ENCODE measurements around the gene NFATC2IP. TPM values are rescaled to one million over a fixed set of nuclear protein-coding genes. Genes with fewer than 3 reads are reported as not detected.

The NFATC2IP gene
- total and polyA plus RNA-seq, 9 of the 15 experiments (the other 6 are each of a cell fraction or from before 2014, with no cell fraction given), result 15.6 to 106 (median 46.9) TPM

DNA sequence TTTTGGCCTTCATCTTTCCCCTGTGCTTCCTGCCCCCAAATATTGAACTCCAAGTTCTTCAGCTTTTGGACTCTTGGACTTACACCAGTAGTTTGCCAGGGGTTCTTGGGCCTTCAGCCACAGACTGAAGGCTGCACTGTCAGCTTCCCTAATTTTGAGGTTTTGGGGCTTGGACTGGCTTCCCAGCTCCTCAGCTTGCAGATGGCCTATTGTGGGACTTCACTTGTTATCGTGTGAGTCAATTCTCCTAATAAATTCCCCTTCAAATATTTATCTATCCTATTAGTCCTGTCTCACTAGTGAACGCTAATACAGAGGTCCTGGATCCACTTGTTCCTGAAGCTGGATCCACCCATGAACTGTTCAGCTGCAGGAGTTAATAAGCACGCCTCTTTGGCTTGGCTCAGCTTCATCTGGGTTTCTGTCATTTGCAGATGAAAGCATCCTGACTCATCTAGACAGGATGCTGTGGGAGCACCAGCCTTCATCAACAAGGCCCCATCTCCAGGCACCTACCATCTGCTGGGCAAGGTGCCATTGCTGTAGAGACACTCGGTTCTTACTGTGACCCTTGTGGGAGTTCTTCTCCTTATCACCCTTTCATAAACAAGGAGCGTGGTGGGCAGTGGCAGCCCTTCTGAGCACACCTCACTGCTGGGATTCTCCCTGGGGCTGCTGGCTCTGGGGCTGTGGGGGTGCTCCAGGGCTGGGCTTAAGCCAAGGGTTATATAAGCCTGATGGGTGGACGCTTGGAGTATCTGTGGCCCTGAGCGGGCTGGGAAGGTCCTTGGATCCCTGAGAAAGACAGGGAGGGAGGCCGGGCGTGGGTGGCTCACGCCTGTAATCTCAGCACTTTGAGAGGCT is 57.2 kb downstream of the NFATC2IP start (continued):
- TF ChIP-seq, protein P1, sequence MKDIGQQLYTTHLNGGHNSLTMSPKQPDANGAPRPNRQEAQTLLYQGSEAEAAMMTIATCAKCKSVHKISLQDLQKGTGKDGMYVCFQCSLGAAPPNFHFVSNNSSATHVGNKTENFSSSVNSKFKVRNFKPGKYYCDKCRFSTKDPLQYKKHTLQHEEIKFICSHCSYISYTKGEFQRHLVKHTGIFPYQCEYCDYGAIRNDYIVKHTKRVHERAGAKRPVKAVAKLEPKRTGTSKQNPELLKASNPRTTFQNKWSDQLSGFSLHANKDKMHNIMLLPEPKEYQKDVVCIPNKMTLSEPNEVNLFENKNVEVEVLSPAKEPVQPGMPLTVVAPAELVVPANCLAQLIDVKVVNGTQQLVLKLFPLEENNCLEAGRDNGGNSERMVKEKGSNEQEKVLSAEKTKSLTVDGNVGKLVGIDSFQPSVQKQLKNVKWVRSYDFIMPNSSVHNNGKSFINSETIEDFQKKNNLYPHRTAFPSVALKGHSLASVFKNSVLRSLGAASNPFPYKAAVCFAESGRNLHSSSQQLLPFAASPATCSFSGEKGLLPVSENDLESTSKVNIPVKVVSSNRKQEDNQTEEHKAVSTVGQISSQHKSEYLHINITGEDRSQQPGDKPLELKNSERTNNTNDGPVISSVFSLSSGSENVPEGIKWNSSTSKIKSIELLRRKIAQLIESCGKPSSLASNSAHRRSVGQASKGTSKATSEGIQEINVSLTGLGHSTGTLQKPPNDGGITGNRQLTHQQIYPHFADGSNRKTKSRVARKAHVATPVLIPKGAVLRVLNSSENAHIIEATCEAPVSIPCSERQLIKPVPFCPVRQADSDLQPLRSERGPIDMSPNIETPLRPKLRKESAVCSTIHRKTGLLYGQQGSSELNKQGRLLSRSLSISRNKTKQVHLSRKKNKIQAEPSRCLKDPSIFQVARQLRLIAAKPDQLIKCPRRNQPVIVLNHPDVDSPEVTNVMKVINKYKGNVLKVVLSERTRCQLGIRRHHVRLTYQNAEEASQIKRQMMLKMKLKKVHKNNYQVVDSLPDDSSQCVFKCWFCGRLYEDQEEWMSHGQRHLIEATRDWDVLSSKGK (CRISPR knock-in tag; IDR thresholded peaks at IDR 0.05), result no peak
- no peak for TF ChIP-seq TAF9B (IDR thresholded peaks at IDR 0.05; ENCODE audit: partially characterized antibody)
- TF ChIP-seq ZSCAN29 (IDR thresholded peaks at IDR 0.05), result no peak
- TF ChIP-seq TGIF2 (CRISPR knock-in tag; IDR thresholded peaks at IDR 0.05), result no peak
- TF ChIP-seq, protein P2, sequence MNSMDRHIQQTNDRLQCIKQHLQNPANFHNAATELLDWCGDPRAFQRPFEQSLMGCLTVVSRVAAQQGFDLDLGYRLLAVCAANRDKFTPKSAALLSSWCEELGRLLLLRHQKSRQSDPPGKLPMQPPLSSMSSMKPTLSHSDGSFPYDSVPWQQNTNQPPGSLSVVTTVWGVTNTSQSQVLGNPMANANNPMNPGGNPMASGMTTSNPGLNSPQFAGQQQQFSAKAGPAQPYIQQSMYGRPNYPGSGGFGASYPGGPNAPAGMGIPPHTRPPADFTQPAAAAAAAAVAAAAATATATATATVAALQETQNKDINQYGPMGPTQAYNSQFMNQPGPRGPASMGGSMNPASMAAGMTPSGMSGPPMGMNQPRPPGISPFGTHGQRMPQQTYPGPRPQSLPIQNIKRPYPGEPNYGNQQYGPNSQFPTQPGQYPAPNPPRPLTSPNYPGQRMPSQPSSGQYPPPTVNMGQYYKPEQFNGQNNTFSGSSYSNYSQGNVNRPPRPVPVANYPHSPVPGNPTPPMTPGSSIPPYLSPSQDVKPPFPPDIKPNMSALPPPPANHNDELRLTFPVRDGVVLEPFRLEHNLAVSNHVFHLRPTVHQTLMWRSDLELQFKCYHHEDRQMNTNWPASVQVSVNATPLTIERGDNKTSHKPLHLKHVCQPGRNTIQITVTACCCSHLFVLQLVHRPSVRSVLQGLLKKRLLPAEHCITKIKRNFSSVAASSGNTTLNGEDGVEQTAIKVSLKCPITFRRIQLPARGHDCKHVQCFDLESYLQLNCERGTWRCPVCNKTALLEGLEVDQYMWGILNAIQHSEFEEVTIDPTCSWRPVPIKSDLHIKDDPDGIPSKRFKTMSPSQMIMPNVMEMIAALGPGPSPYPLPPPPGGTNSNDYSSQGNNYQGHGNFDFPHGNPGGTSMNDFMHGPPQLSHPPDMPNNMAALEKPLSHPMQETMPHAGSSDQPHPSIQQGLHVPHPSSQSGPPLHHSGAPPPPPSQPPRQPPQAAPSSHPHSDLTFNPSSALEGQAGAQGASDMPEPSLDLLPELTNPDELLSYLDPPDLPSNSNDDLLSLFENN (IDR thresholded peaks at IDR 0.05; ENCODE audit: low read depth in 2 of 2, low read length in 2 of 2), result no peak
- no peak for TF ChIP-seq SREBF1 (IDR thresholded peaks at IDR 0.05; ENCODE audit: borderline replicate concordance, low read depth, low read length)
- no peak for TF ChIP-seq MAFK (IDR thresholded peaks at IDR 0.05; ENCODE audit: low read length)
- TF ChIP-seq, protein P3, sequence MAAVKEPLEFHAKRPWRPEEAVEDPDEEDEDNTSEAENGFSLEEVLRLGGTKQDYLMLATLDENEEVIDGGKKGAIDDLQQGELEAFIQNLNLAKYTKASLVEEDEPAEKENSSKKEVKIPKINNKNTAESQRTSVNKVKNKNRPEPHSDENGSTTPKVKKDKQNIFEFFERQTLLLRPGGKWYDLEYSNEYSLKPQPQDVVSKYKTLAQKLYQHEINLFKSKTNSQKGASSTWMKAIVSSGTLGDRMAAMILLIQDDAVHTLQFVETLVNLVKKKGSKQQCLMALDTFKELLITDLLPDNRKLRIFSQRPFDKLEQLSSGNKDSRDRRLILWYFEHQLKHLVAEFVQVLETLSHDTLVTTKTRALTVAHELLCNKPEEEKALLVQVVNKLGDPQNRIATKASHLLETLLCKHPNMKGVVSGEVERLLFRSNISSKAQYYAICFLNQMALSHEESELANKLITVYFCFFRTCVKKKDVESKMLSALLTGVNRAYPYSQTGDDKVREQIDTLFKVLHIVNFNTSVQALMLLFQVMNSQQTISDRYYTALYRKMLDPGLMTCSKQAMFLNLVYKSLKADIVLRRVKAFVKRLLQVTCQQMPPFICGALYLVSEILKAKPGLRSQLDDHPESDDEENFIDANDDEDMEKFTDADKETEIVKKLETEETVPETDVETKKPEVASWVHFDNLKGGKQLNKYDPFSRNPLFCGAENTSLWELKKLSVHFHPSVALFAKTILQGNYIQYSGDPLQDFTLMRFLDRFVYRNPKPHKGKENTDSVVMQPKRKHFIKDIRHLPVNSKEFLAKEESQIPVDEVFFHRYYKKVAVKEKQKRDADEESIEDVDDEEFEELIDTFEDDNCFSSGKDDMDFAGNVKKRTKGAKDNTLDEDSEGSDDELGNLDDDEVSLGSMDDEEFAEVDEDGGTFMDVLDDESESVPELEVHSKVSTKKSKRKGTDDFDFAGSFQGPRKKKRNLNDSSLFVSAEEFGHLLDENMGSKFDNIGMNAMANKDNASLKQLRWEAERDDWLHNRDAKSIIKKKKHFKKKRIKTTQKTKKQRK (IDR thresholded peaks at IDR 0.05; ENCODE audit: borderline replicate concordance, low read depth, low read length), result no peak
- TF ChIP-seq, protein P4, sequence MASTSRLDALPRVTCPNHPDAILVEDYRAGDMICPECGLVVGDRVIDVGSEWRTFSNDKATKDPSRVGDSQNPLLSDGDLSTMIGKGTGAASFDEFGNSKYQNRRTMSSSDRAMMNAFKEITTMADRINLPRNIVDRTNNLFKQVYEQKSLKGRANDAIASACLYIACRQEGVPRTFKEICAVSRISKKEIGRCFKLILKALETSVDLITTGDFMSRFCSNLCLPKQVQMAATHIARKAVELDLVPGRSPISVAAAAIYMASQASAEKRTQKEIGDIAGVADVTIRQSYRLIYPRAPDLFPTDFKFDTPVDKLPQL (IDR thresholded peaks at IDR 0.05; ENCODE audit: extremely low read depth, insufficient read length), result no peak
- TF ChIP-seq PHTF2 (CRISPR knock-in tag; IDR thresholded peaks at IDR 0.05), result no peak
- TF ChIP-seq ZNF143 (CRISPR knock-in tag; IDR thresholded peaks at IDR 0.05), result no peak
- TF ChIP-seq MYNN (IDR thresholded peaks at IDR 0.05), result peak; percentile 74; the same call in 1 of the 2 replicates
- TF ChIP-seq MYNN (CRISPR knock-in tag; IDR thresholded peaks at IDR 0.05), result no peak
- TF ChIP-seq SOX6 (IDR thresholded peaks at IDR 0.05), result no peak
- no peak for TF ChIP-seq U2AF2 (optimal IDR thresholded peaks at IDR 0.05; ENCODE audit: low read depth, low read length)
- TF ChIP-seq ZNF347 (CRISPR knock-in tag; IDR thresholded peaks at IDR 0.05; ENCODE audit: low read depth), result no peak
- no peak for TF ChIP-seq ZNF324 (CRISPR knock-in tag; IDR thresholded peaks at IDR 0.05)

Measured in K562 (cell line).